Mammary epithelial cell (primary cell): ENCODE data around the gene SLC66A3.
A peak's percentile ranks its signal among the peaks of the same experiment; 100 is the strongest.

ENCODE experiments used
- EZH2 ChIP-seq: IDR thresholded peaks from 2 replicates; pipeline ENCODE4 v1.6.1; 2012; ENCODE audit warnings: low read length, inconsistent platforms, borderline replicate concordance
- TF ChIP-seq, protein P1 (sequence below), 2 donors: IDR thresholded peaks in 1 of 2; conservative IDR thresholded peaks in 1 of 2; 2 replicates each; pipeline ENCODE4 v1.5.1; 2011 to 2012; ENCODE audit warnings: inconsistent platforms in 2 of 2, low read length in 2 of 2, mild to moderate bottlenecking in 2 of 2, control low read depth in 1 of 2, low read depth in 1 of 2; ENCODE audit not compliant: insufficient read depth in 1 of 2; ENCODE audit errors: extremely low read depth in 1 of 2

DNA sequence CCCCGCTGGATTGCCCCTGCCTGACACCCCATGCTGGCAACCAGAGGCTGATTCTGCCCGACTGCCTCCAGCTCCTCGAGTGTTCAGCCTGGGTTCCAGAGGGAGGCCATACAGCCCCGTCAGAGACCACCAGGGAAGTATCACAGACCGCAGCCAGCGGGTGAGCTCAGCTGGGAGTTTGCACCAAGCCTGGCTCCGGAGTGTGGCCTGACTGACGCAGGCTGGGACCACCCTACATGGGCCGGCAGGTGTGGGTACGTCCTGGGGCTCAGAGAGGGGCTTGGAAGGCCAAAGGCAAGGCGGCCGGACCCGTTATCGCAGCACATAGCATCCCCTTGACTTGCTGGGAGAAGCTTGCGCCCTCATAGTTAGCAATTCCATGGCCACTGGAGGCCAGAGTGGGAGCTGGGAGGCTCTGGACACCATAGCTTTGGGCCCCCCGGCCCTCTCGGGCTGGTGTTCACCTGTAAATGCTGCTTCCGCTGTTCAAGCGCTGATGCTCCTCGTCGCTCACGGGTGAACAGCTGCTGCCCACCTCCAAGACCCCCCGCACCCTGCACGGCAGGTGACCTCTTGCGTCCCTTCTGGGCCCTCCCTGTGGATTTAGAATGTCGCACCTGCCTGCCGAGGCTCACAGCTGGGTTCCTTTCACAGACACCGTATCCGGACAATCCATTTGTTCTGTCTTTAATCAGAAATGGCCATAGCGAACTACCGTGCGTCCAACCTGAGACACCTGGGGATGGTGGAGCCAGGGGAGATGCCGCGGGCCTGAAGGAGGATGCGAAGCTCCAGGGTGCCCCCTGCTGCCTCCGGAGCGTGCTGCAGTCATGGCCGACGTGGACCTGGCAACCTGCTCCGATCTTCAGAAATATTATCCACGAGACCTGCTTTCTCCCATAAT is 31.2 kb upstream of the SLC66A3 start:
- TF ChIP-seq, protein P1, sequence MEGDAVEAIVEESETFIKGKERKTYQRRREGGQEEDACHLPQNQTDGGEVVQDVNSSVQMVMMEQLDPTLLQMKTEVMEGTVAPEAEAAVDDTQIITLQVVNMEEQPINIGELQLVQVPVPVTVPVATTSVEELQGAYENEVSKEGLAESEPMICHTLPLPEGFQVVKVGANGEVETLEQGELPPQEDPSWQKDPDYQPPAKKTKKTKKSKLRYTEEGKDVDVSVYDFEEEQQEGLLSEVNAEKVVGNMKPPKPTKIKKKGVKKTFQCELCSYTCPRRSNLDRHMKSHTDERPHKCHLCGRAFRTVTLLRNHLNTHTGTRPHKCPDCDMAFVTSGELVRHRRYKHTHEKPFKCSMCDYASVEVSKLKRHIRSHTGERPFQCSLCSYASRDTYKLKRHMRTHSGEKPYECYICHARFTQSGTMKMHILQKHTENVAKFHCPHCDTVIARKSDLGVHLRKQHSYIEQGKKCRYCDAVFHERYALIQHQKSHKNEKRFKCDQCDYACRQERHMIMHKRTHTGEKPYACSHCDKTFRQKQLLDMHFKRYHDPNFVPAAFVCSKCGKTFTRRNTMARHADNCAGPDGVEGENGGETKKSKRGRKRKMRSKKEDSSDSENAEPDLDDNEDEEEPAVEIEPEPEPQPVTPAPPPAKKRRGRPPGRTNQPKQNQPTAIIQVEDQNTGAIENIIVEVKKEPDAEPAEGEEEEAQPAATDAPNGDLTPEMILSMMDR (conservative IDR thresholded peaks at IDR 0.05 in 1 of 2, IDR thresholded peaks at IDR 0.05 in 1 of 2; ENCODE audit: extremely low read depth in 1 of 2, insufficient read depth in 1 of 2, low read depth in 1 of 2, low read length in 2 of 2) = peak; percentile 91 to 97
- TF ChIP-seq EZH2 = no peak
